ENCODE measurements around the gene PALD1.

PALD1 gene

GRCh38 chr10:70551466-70551865 lies 72.9 kb downstream of the PALD1 start:
- Histone ChIP-seq H3K9me3 (ENCODE audit: insufficient read depth, low read depth, low read length) (no peaks in the 10 kb centered on the region), H3K36me3 (ENCODE audit: insufficient read depth, low read length) (peaks cover 30% of the 10 kb centered on the region), H3K9ac (ENCODE audit: low read depth, low read length) (no peak overlapping the region), H3K27me3 (ENCODE audit: insufficient read depth, low read length) (no peaks in the 10 kb centered on the region), H3K4me1 (ENCODE audit: insufficient read depth, low read length) (no peaks in the 10 kb centered on the region), H3K4me3 (ENCODE audit: low read length) (no peak overlapping the region), H3K27ac (ENCODE audit: low read depth, low read length) (no peak overlapping the region)
- WGBS, result 98% methylated on average over 2 of the region's 2 CpGs

DNA sequence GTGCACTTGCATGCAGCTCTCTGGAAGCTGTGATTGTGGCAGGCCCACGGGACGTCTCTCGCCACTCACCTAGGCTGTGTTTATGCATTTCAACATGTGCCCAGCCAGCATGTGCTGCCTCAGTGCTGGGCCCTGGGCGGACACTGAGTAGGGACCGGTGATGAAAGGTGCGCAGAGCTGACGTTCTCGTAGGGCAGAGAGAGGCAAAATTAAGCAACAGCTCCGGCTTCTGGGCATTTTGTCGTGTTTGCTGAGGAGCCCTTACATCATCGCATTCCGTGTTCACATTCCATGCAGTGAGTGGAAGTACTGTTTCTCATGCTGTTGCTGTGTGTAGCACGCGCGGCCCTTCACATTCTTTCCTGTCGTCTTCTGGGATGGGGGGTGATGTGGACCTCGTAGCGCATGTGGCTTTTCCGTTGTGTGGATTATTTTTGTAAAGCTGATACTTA lies 73.4 kb downstream of the PALD1 start:
- no peaks in the 10 kb centered on the region for H3K27me3 ChIP-seq (ENCODE audit: insufficient read depth, low read length)
- no peak overlapping the region for H3K4me3 ChIP-seq (ENCODE audit: low read length)
- H3K27ac ChIP-seq (ENCODE audit: low read depth, low read length), result no peak overlapping the region
- no peaks in the 10 kb centered on the region for H3K4me1 ChIP-seq (ENCODE audit: insufficient read depth, low read length)
- no peak overlapping the region for H3K9ac ChIP-seq (ENCODE audit: low read depth, low read length)
- H3K36me3 ChIP-seq (ENCODE audit: insufficient read depth, low read length), result peaks cover 30% of the 10 kb centered on the region
- WGBS, result 97% methylated on average over 19 of the region's 19 CpGs
- no peaks in the 10 kb centered on the region for H3K9me3 ChIP-seq (ENCODE audit: insufficient read depth, low read depth, low read length)

DNA sequence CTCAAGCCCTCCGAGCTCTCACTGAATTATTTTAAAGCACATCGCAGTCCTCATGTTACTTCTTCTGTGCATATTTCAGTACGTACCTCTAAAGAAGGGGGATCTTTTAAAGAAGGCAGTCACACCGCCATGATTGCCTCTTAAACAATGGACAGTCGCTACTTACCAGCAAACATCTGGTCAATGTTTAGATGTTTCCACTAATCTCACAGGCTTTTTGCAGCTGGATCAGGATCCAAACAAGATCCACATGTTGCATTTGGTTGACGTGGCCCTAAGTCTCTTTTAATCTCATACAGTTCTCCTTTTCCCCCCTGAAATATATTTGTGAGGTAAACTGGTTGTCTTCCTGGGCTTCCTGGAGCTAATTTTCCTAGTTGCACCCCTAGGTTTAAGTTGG lies 74.0 kb downstream of the PALD1 start:
- no peak overlapping the region for H3K27ac ChIP-seq (ENCODE audit: low read depth, low read length)

DNA sequence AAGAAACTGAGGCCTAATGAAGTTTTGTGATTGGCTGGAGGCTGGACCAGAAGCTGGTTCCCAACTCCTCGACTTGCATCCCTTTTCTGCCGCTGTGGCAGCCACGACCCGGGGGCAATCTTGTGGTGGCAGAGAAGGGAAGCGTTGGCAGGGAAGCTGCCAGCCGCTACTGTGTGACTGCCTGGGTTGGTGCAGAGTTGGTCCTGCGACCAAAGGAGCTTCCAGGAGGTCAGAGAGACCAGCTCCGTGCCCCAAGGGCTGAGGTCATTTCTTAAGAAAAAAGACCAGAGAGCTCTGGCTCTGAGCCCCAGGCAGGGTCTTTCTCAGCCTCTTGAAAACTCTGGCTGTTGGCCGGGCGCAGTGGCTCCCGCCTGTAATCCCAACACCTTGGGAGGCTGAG lies 76.8 kb downstream of the PALD1 start:
- Histone ChIP-seq H3K9me3 (ENCODE audit: insufficient read depth, low read depth, low read length) (no peaks in the 10 kb centered on the region), H3K4me3 (ENCODE audit: low read length) (no peak overlapping the region), H3K4me1 (ENCODE audit: insufficient read depth, low read length) (peaks cover 2% of the 10 kb centered on the region), H3K27ac (ENCODE audit: low read depth, low read length) (no peak overlapping the region), H3K27me3 (ENCODE audit: insufficient read depth, low read length) (no peaks in the 10 kb centered on the region), H3K9ac (ENCODE audit: low read depth, low read length) (no peak overlapping the region), H3K36me3 (ENCODE audit: insufficient read depth, low read length) (peaks cover 27% of the 10 kb centered on the region)
- WGBS, result 91% methylated on average over 11 of the region's 11 CpGs

More for the DNA sequence above, 74.0 kb downstream of the PALD1 start:
- no peak overlapping the region; the same call in 1 of the 2 replicates for H3K9ac ChIP-seq (ENCODE audit: low read depth, low read length)
- no peak overlapping the region for H3K4me3 ChIP-seq (ENCODE audit: low read length)
- WGBS, result 95% methylated on average over 6 of the region's 6 CpGs
- no peaks in the 10 kb centered on the region for H3K27me3 ChIP-seq (ENCODE audit: insufficient read depth, low read length)
- H3K9me3 ChIP-seq (ENCODE audit: insufficient read depth, low read depth, low read length), result no peaks in the 10 kb centered on the region
- H3K4me1 ChIP-seq (ENCODE audit: insufficient read depth, low read length), result no peaks in the 10 kb centered on the region
- peaks cover 27% of the 10 kb centered on the region for H3K36me3 ChIP-seq (ENCODE audit: insufficient read depth, low read length)

DNA sequence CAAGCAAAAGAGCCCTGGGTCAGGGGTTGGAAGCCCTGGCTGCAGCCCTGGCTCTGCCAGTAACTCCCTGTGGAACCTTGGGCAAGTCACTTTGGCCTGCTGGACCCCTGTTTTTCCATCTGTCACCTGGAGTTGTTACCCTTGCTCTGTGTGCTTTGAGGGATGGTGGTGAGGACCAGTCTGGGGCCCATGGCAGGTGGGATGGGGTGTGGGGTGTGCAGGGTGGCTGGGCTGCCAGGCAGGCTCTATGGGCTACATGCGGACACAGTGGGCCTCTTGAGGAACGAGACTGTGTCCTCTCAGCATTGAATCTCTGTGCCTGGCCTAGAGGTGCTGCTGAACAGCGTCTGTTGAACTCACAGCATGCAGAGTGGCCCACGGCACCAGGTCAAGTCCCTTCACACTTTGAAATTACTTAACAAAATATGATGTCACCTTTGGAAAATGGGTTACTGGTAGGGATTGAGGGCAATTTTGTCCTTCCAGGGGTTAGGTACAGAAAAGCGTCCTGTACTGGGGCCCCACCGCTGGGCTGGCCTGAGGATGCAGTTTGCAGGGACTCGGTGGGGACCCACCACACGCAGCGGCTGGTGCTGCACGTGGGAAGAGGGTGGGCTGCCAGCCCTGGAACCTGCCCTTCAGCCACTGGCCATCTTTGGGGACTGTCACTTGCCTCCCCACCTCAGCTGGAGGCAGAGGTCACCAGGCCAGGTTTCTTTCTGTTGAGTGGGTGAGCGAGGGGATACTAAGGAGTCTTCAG lies 78.7 kb downstream of the PALD1 start:
- no peaks in the 10 kb centered on the region for H3K27me3 ChIP-seq (ENCODE audit: insufficient read depth, low read length)
- peaks cover 13% of the 10 kb centered on the region for H3K36me3 ChIP-seq (ENCODE audit: insufficient read depth, low read length)
- no peak overlapping the region for H3K27ac ChIP-seq (ENCODE audit: low read depth, low read length)
- peaks cover 2% of the 10 kb centered on the region for H3K4me1 ChIP-seq (ENCODE audit: insufficient read depth, low read length)
- H3K9ac ChIP-seq (ENCODE audit: low read depth, low read length), result no peak overlapping the region
- H3K4me3 ChIP-seq (ENCODE audit: low read length), result no peak overlapping the region
- H3K9me3 ChIP-seq (ENCODE audit: insufficient read depth, low read depth, low read length), result no peaks in the 10 kb centered on the region
- 94% methylated on average over 11 of the region's 11 CpGs for WGBS

GRCh38 chr10:70557876-70558275 lies 79.3 kb downstream of the PALD1 start:
- Histone ChIP-seq H3K4me1 (ENCODE audit: insufficient read depth, low read length) (peaks cover 2% of the 10 kb centered on the region), H3K9me3 (ENCODE audit: insufficient read depth, low read depth, low read length) (no peaks in the 10 kb centered on the region), H3K27ac (ENCODE audit: low read depth, low read length) (no peak overlapping the region), H3K4me3 (ENCODE audit: low read length) (no peak overlapping the region), H3K36me3 (ENCODE audit: insufficient read depth, low read length) (peaks cover 8% of the 10 kb centered on the region), H3K27me3 (ENCODE audit: insufficient read depth, low read length) (no peaks in the 10 kb centered on the region), H3K9ac (ENCODE audit: low read depth, low read length) (no peak overlapping the region)
- 61% methylated on average over 2 of the region's 2 CpGs for WGBS

GRCh38 chr10:70558295-70558694 lies 79.7 kb downstream of the PALD1 start:
- WGBS, result 91% methylated on average over 11 of the region's 11 CpGs
- Histone ChIP-seq H3K27ac (ENCODE audit: low read depth, low read length) (no peak overlapping the region), H3K4me1 (ENCODE audit: insufficient read depth, low read length) (peaks cover 2% of the 10 kb centered on the region), H3K9ac (ENCODE audit: low read depth, low read length) (no peak overlapping the region), H3K36me3 (ENCODE audit: insufficient read depth, low read length) (peaks cover 7% of the 10 kb centered on the region), H3K4me3 (ENCODE audit: low read length) (no peak overlapping the region), H3K9me3 (ENCODE audit: insufficient read depth, low read depth, low read length) (no peaks in the 10 kb centered on the region), H3K27me3 (ENCODE audit: insufficient read depth, low read length) (no peaks in the 10 kb centered on the region)

DNA sequence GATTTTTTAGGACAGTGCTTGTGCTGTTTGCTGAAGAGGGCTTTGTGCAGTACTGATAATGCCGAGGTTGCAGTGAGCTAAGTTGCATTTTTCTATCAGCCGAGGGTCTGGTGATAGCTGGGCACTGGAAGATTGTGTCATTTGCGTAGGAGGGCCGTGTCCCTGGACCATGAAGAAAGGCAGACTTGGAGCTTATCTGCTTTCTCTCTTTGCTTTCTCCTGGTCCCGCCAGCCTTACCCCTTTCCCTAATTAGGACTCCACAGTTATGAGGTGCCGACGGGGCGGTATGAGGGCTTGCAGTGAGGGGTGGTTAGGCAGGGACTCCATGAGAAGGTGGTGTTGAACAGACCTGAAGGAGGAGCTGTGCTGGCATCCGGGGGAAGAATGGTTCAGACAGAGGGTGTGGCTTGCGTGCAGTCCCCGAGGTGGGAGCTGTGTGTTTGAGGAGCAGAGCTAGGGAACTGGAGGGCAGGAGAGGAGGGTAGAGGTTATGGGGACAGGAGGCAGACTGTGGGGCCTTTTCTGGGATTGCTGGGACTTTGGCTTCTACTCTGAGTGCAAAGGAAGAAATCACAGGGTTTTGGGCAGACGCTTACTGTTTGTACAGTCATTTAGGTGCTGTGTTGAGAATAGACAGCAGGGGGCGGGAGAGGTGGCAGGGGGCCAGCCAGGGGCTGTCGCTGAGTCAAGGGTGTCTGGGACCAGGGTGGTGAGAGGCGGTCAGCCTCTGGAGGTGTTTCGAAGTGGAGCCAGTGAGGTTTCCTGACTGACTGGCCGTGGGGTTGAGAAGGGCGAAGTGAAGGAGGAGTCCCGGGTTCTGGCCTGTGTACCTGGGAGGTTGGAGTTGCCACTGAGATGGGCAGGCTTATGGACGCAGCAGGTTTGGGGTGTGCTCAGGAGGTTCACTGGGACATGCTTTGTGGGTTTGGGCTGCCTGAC lies 80.6 kb downstream of the PALD1 start:
- H3K4me3 ChIP-seq (ENCODE audit: low read length), result no peak overlapping the region
- H3K9me3 ChIP-seq (ENCODE audit: insufficient read depth, low read depth, low read length), result no peaks in the 10 kb centered on the region
- H3K9ac ChIP-seq (ENCODE audit: low read depth, low read length), result no peak overlapping the region
- no peak overlapping the region for H3K27ac ChIP-seq (ENCODE audit: low read depth, low read length)
- H3K27me3 ChIP-seq (ENCODE audit: insufficient read depth, low read length), result no peaks in the 10 kb centered on the region
- WGBS, result 67% methylated on average over 20 of the region's 20 CpGs
- peaks cover 2% of the 10 kb centered on the region for H3K4me1 ChIP-seq (ENCODE audit: insufficient read depth, low read length)
- no peaks in the 10 kb centered on the region for H3K36me3 ChIP-seq (ENCODE audit: insufficient read depth, low read length)

DNA sequence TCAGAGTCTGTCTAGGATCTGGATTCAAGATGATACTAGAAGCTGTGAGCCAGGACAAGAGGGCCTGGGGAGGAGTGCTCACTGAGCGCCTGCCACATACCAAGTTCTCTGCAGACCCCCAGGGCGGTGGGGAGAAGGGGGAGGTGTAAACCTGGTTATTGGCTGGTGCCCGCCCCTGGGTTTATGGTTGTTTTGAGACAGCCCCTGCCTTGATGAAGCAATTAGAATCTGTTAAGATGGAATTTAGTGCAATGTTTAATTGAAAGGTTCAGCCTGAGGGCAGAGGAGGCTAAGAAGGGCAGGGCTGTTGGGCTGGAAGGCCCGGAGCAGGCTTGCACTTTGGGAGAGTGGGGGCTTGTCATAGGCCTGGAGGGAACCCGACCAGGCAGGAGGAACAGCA lies 81.3 kb downstream of the PALD1 start:
- Histone ChIP-seq H3K4me1 (ENCODE audit: insufficient read depth, low read length) (peaks cover 2% of the 10 kb centered on the region), H3K27ac (ENCODE audit: low read depth, low read length) (no peak overlapping the region), H3K36me3 (ENCODE audit: insufficient read depth, low read length) (no peaks in the 10 kb centered on the region), H3K9me3 (ENCODE audit: insufficient read depth, low read depth, low read length) (no peaks in the 10 kb centered on the region), H3K4me3 (ENCODE audit: low read length) (no peak overlapping the region), H3K9ac (ENCODE audit: low read depth, low read length) (no peak overlapping the region), H3K27me3 (ENCODE audit: insufficient read depth, low read length) (no peaks in the 10 kb centered on the region)
- 81% methylated on average over 5 of the region's 5 CpGs for WGBS

DNA sequence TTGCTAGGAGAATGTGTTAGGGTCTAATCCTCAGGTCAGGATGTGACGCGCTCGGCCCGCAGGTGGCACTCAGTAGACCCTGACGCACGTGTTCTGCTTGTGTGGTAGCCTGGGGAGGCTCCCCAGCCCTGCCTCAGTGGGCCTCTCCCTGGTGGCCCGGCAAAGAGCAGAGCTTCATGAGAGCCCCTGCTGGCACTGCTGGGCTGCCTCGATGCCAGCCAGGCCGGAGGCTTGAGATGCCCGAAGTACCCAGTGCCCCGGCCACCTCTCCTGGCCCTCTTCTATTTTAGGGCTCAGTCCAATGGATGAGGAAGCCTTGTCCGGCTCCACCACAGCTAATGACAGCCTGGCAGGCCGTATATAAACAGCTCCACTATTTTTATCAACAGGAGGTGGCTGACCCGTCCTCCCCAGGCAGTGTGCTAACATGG lies 82.0 kb downstream of the PALD1 start:
- no peak overlapping the region for H3K4me3 ChIP-seq (ENCODE audit: low read length)
- H3K9ac ChIP-seq (ENCODE audit: low read depth, low read length), result no peak overlapping the region
- 96% methylated on average over 14 of the region's 14 CpGs for WGBS
- H3K9me3 ChIP-seq (ENCODE audit: insufficient read depth, low read depth, low read length), result no peaks in the 10 kb centered on the region
- peaks cover 2% of the 10 kb centered on the region for H3K4me1 ChIP-seq (ENCODE audit: insufficient read depth, low read length)
- H3K27me3 ChIP-seq (ENCODE audit: insufficient read depth, low read length), result no peaks in the 10 kb centered on the region
- H3K36me3 ChIP-seq (ENCODE audit: insufficient read depth, low read length), result no peaks in the 10 kb centered on the region
- H3K27ac ChIP-seq (ENCODE audit: low read depth, low read length), result no peak overlapping the region

- Histone ChIP-seq H3K4me1 (ENCODE audit: insufficient read depth, low read length) (peaks cover 2% of the 10 kb centered on the region), H3K27ac (ENCODE audit: low read depth, low read length) (no peak overlapping the region)
Measured at GRCh38 chr10:70561070-70561469, 82.5 kb downstream of the PALD1 start.

More at GRCh38 chr10:70561070-70561469, 82.5 kb downstream of the PALD1 start:
- no peak overlapping the region for H3K4me3 ChIP-seq (ENCODE audit: low read length)
- 94% methylated on average over 10 of the region's 10 CpGs for WGBS
- H3K27me3 ChIP-seq (ENCODE audit: insufficient read depth, low read length), result no peaks in the 10 kb centered on the region
- no peaks in the 10 kb centered on the region for H3K36me3 ChIP-seq (ENCODE audit: insufficient read depth, low read length)
- H3K9me3 ChIP-seq (ENCODE audit: insufficient read depth, low read depth, low read length), result no peaks in the 10 kb centered on the region
- H3K9ac ChIP-seq (ENCODE audit: low read depth, low read length), result no peak overlapping the region
